ENCODE measurements around the gene ZNF750.

ZNF750 gene

GRCh38 chr17:82810644-82811430 lies 29.0 kb downstream of the ZNF750 start:
- DNase-seq = no peak

- DNase-seq = no peak
Observed at GRCh38 chr17:82808921-82809905, 30.6 kb downstream of the ZNF750 start.

GRCh38 chr17:82808006-82808405 lies 31.8 kb downstream of the ZNF750 start:
- DNase-seq = no peak

- DNase-seq = no peak
Observed at GRCh38 chr17:82807562-82807961, 32.3 kb downstream of the ZNF750 start.

GRCh38 chr17:82807101-82807500 lies 32.7 kb downstream of the ZNF750 start:
- DNase-seq = no peak

GRCh38 chr17:82806645-82807044 lies 33.2 kb downstream of the ZNF750 start:
- DNase-seq = no peak

- DNase-seq = no peak
Observed at GRCh38 chr17:82805823-82806222, 34.0 kb downstream of the ZNF750 start.

- no peak for DNase-seq
Observed at GRCh38 chr17:82805254-82805653, 34.6 kb downstream of the ZNF750 start.

- DNase-seq = no peak
Observed at GRCh38 chr17:82804442-82805191, 35.2 kb downstream of the ZNF750 start.

- no peak for DNase-seq
Observed at GRCh38 chr17:82803606-82804005, 36.2 kb downstream of the ZNF750 start.

- DNase-seq = no peak
Observed at GRCh38 chr17:82803185-82803584, 36.6 kb downstream of the ZNF750 start.

- DNase-seq = no peak
Observed at GRCh38 chr17:82802075-82802780, 37.6 kb downstream of the ZNF750 start.

- no peak for DNase-seq
Observed at GRCh38 chr17:82801377-82801970, 38.3 kb downstream of the ZNF750 start.

GRCh38 chr17:82800885-82801284 lies 38.9 kb downstream of the ZNF750 start:
- DNase-seq = no peak

GRCh38 chr17:82799591-82799990 lies 40.2 kb downstream of the ZNF750 start:
- DNase-seq = no peak

- DNase-seq = no peak
Observed at GRCh38 chr17:82798752-82799151, 41.1 kb downstream of the ZNF750 start.

- DNase-seq = no peak
Observed at GRCh38 chr17:82797061-82797460, 42.8 kb downstream of the ZNF750 start.

GRCh38 chr17:82795615-82796014 lies 44.2 kb downstream of the ZNF750 start:
- DNase-seq = no peak

- no peak for DNase-seq
Observed at GRCh38 chr17:82794781-82795482, 44.9 kb downstream of the ZNF750 start.

- no peak for DNase-seq
Observed at GRCh38 chr17:82793974-82794630, 45.7 kb downstream of the ZNF750 start.

- no peak for DNase-seq
Observed at GRCh38 chr17:82791532-82791931, 48.3 kb downstream of the ZNF750 start.
